ENCODE results near the gene B4GALT1. TPM values are rescaled to one million over a fixed set of nuclear protein-coding genes. Genes with fewer than 3 reads are reported as not detected.

B4GALT1 gene
- total and polyA plus RNA-seq, 2 donors (not counting 1 experiment from before 2014, with no cell fraction given), result 24.1 to 64.8 TPM

GRCh38 chr9:33105504-33105903 is 61.6 kb downstream of the B4GALT1 start:
- H2AFZ ChIP-seq (ENCODE audit: low read length), result no peak overlapping the region
- H3K4me1 ChIP-seq (ENCODE audit: control insufficient read depth, extremely low read depth, insufficient read depth, low read length), result peaks cover 22% of the 10 kb centered on the region
- no peak for TF ChIP-seq CTCF (conservative IDR thresholded peaks at IDR 0.05 in 1 of 2, IDR thresholded peaks at IDR 0.05 in 1 of 2; ENCODE audit: low read depth in 1 of 2, low read length in 2 of 2)
- TF ChIP-seq EZH2 (IDR thresholded peaks at IDR 0.05; ENCODE audit: low read length, missing control alignments), result no peak

GRCh38 chr9:33104401-33104800 is 62.7 kb downstream of the B4GALT1 start:
- H4K20me1 ChIP-seq (ENCODE audit: control insufficient read depth, extremely low read depth, insufficient read depth, low read length), result no peaks in the 10 kb centered on the region
- DNase-seq (ENCODE audit: low read depth in 2 of 2), result no peak
- H3K27me3 ChIP-seq (ENCODE audit: control insufficient read depth, insufficient read depth, low read length), result no peaks in the 10 kb centered on the region
- no peaks in the 10 kb centered on the region for H3K79me2 ChIP-seq (ENCODE audit: control insufficient read depth, insufficient read depth, low read length)
- no peak overlapping the region for H2AFZ ChIP-seq (ENCODE audit: low read length)
- no peak for TF ChIP-seq CTCF (conservative IDR thresholded peaks at IDR 0.05 in 1 of 2, IDR thresholded peaks at IDR 0.05 in 1 of 2; ENCODE audit: low read depth in 1 of 2, low read length in 2 of 2)
- TF ChIP-seq EZH2 (IDR thresholded peaks at IDR 0.05; ENCODE audit: low read length, missing control alignments), result no peak
- no peak overlapping the region for H3K4me3 ChIP-seq (replicated peaks in 1 of 4; ENCODE audit: control extremely low read depth in 1 of 4, insufficient read depth in 1 of 4, low read depth in 3 of 4, low read length in 4 of 4)
- no peaks in the 10 kb centered on the region for H3K9me3 ChIP-seq (ENCODE audit: control insufficient read depth, insufficient read depth, low read depth, low read length)
- H3K36me3 ChIP-seq (ENCODE audit: control insufficient read depth, insufficient read depth, low read length), result no peaks in the 10 kb centered on the region
- peaks cover 22% of the 10 kb centered on the region for H3K4me1 ChIP-seq (ENCODE audit: control insufficient read depth, extremely low read depth, insufficient read depth, low read length)
- H3K27ac ChIP-seq (ENCODE audit: insufficient read depth, low read length), result no peak overlapping the region
- no peak overlapping the region for H3K4me2 ChIP-seq (ENCODE audit: extremely low read depth, insufficient read depth, low read length)
- no peak overlapping the region for H3K9ac ChIP-seq (ENCODE audit: insufficient read depth, low read length)

More at GRCh38 chr9:33105504-33105903, 61.6 kb downstream of the B4GALT1 start:
- no peaks in the 10 kb centered on the region for H3K27me3 ChIP-seq (ENCODE audit: control insufficient read depth, insufficient read depth, low read length)
- DNase-seq (ENCODE audit: low read depth in 2 of 2), result peak in 1 of 2 donors; percentile 22
- no peaks in the 10 kb centered on the region for H4K20me1 ChIP-seq (ENCODE audit: control insufficient read depth, extremely low read depth, insufficient read depth, low read length)
- no peaks in the 10 kb centered on the region for H3K36me3 ChIP-seq (ENCODE audit: control insufficient read depth, insufficient read depth, low read length)
- H3K79me2 ChIP-seq (ENCODE audit: control insufficient read depth, insufficient read depth, low read length), result no peaks in the 10 kb centered on the region
- H3K4me3 ChIP-seq (replicated peaks in 1 of 4; ENCODE audit: control extremely low read depth in 1 of 4, insufficient read depth in 1 of 4, low read depth in 3 of 4, low read length in 4 of 4), result no peak overlapping the region
- H3K4me2 ChIP-seq (ENCODE audit: extremely low read depth, insufficient read depth, low read length), result no peak overlapping the region
- no peaks in the 10 kb centered on the region for H3K9me3 ChIP-seq (ENCODE audit: control insufficient read depth, insufficient read depth, low read depth, low read length)
- H3K9ac ChIP-seq (ENCODE audit: insufficient read depth, low read length), result no peak overlapping the region
- H3K27ac ChIP-seq (ENCODE audit: insufficient read depth, low read length), result no peak overlapping the region

- no peak overlapping the region for H3K27ac ChIP-seq (ENCODE audit: insufficient read depth, low read length)
Observed at GRCh38 chr9:33103501-33104281, 63.4 kb downstream of the B4GALT1 start.

More at GRCh38 chr9:33103501-33104281, 63.4 kb downstream of the B4GALT1 start:
- no peak overlapping the region for H2AFZ ChIP-seq (ENCODE audit: low read length)
- H3K4me2 ChIP-seq (ENCODE audit: extremely low read depth, insufficient read depth, low read length), result no peak overlapping the region
- H3K36me3 ChIP-seq (ENCODE audit: control insufficient read depth, insufficient read depth, low read length), result no peaks in the 10 kb centered on the region
- H3K4me1 ChIP-seq (ENCODE audit: control insufficient read depth, extremely low read depth, insufficient read depth, low read length), result peaks cover 22% of the 10 kb centered on the region
- no peaks in the 10 kb centered on the region for H4K20me1 ChIP-seq (ENCODE audit: control insufficient read depth, extremely low read depth, insufficient read depth, low read length)
- H3K27me3 ChIP-seq (ENCODE audit: control insufficient read depth, insufficient read depth, low read length), result no peaks in the 10 kb centered on the region
- H3K9ac ChIP-seq (ENCODE audit: insufficient read depth, low read length), result no peak overlapping the region
- H3K9me3 ChIP-seq (ENCODE audit: control insufficient read depth, insufficient read depth, low read depth, low read length), result no peaks in the 10 kb centered on the region
- TF ChIP-seq EZH2 (IDR thresholded peaks at IDR 0.05; ENCODE audit: low read length, missing control alignments) (no peak), CTCF (conservative IDR thresholded peaks at IDR 0.05 in 1 of 2, IDR thresholded peaks at IDR 0.05 in 1 of 2; ENCODE audit: low read depth in 1 of 2, low read length in 2 of 2) (no peak)
- DNase-seq (ENCODE audit: low read depth in 2 of 2), result peak in 1 of 2 donors; percentile 87
- no peak overlapping the region for H3K4me3 ChIP-seq (replicated peaks in 1 of 4; ENCODE audit: control extremely low read depth in 1 of 4, insufficient read depth in 1 of 4, low read depth in 3 of 4, low read length in 4 of 4)
- H3K79me2 ChIP-seq (ENCODE audit: control insufficient read depth, insufficient read depth, low read length), result no peaks in the 10 kb centered on the region
